Neural cell (in vitro differentiated cells): ENCODE data around the gene TRIO. TPM values are rescaled to one million over a fixed set of nuclear protein-coding genes. Genes with fewer than 3 reads are reported as not detected.

Experiments
- H2AFZ ChIP-seq: fragments of 200-600, 300-800 bp; sonication (generic), shearing (Covaris generic); 2 replicates; pipeline ENCODE4 v1.6.0; 2014; ENCODE audit warnings: low read depth, mild to moderate bottlenecking, antibody characterized with exemption, low read length, moderate library complexity
- H3F3A ChIP-seq: fragments of 200-600 bp; shearing (Covaris generic); 2 replicates; pipeline ENCODE4 v1.6.1; 2016; ENCODE audit warnings: mild to moderate bottlenecking, moderate library complexity, mixed read lengths, antibody characterized with exemption, low read length; ENCODE audit not compliant: insufficient read depth, poor library complexity, severe bottlenecking
- H3K27ac ChIP-seq: fragments of 200-600, 300-800 bp; sonication (generic), shearing (Covaris generic); 2 replicates; pipeline ENCODE4 v1.5.1; 2014; ENCODE audit warnings: mild to moderate bottlenecking, low read length, moderate library complexity
- H3K27me3 ChIP-seq: fragments of 300-800, 200-600 bp; sonication (generic), shearing (Covaris generic); 2 replicates; pipeline ENCODE4 v1.6.0; 2014; ENCODE audit warnings: mild to moderate bottlenecking, low read depth, low read length, moderate library complexity; ENCODE audit not compliant: insufficient read depth
- H3K36me3 ChIP-seq: fragments of 300-800, 200-600 bp; sonication (generic), shearing (Covaris generic); 2 replicates; pipeline ENCODE4 v1.5.1; 2014; ENCODE audit warnings: mild to moderate bottlenecking, antibody characterized with exemption, low read length, moderate library complexity; ENCODE audit not compliant: insufficient read depth
- H3K4me2 ChIP-seq: fragments of 300-800, 200-600 bp; sonication (generic), shearing (Covaris generic); 2 replicates; pipeline ENCODE4 v1.6.0; 2014; ENCODE audit warnings: mild to moderate bottlenecking, low read length
- H3K4me3 ChIP-seq: fragments of 300-800, 200-600 bp; sonication (generic), shearing (Covaris generic); 2 replicates; pipeline ENCODE4 v1.5.1; 2014; ENCODE audit warnings: mild to moderate bottlenecking, low read length, moderate library complexity
- H3K79me2 ChIP-seq: fragments of 200-600 bp; shearing (Covaris generic); replicated peaks from 2 replicates; pipeline ENCODE4 v1.6.0; 2014; ENCODE audit warnings: mild to moderate bottlenecking, low read length, moderate library complexity; ENCODE audit not compliant: insufficient read depth
- H3K9ac ChIP-seq: fragments of 300-800, 200-600 bp; sonication (generic), shearing (Covaris generic); 2 replicates; pipeline ENCODE4 v1.6.1; 2016; ENCODE audit warnings: mild to moderate bottlenecking, low read length, mixed read lengths
- H3K9me2 ChIP-seq: fragments of 200-600 bp; shearing (Covaris generic); 2 replicates; pipeline ENCODE4 v1.6.1; 2016; ENCODE audit warnings: mild to moderate bottlenecking, low read length, mixed read lengths; ENCODE audit not compliant: insufficient read depth
- H3K9me3 ChIP-seq: fragments of 200-600, 300-800 bp; sonication (generic), shearing (Covaris generic); 2 replicates; pipeline ENCODE4 v1.6.1; 2016; ENCODE audit warnings: mild to moderate bottlenecking, mixed run types, low read length, moderate library complexity, mixed read lengths
- H4K20me1 ChIP-seq: fragments of 200-600 bp; shearing (Covaris generic); 2 replicates; pipeline ENCODE4 v1.6.1; 2016; ENCODE audit warnings: mild to moderate bottlenecking, mixed run types; ENCODE audit not compliant: insufficient read depth
- EP300 ChIP-seq: fragments of 450-650 bp; conservative IDR thresholded peaks from 2 replicates; pipeline ENCODE4 v1.6.1; 2014; ENCODE audit warnings: antibody characterized with exemption, mild to moderate bottlenecking, moderate library complexity; ENCODE audit not compliant: poor library complexity, severe bottlenecking
- EZH2 ChIP-seq: fragments of 200-600, 300-800 bp; shearing (Covaris generic), sonication (generic); IDR thresholded peaks from 2 replicates; pipeline ENCODE4 v1.6.1; 2014; ENCODE audit warnings: antibody characterized with exemption, low read length, borderline replicate concordance, mild to moderate bottlenecking; ENCODE audit not compliant: insufficient read depth, poor library complexity, severe bottlenecking
- MXI1 ChIP-seq: fragments of 450-650 bp; conservative IDR thresholded peaks from 2 replicates; pipeline ENCODE4 v1.6.1; 2014; ENCODE audit warnings: antibody characterized with exemption, mild to moderate bottlenecking; ENCODE audit not compliant: poor library complexity, severe bottlenecking
- POLR2AphosphoS5 ChIP-seq: IDR thresholded peaks from 2 replicates; pipeline ENCODE4 v1.6.1; 2012
- RAD21 ChIP-seq: fragments of 450-650 bp; conservative IDR thresholded peaks from 2 replicates; pipeline ENCODE4 v1.6.1; 2014; ENCODE audit warnings: antibody characterized with exemption, mild to moderate bottlenecking, moderate library complexity
- SMC3 ChIP-seq: fragments of 450-650 bp; conservative IDR thresholded peaks from 2 replicates; pipeline ENCODE4 v1.6.1; 2014; ENCODE audit warnings: antibody characterized with exemption, mild to moderate bottlenecking, moderate library complexity; ENCODE audit not compliant: poor library complexity
- TAF1 ChIP-seq: IDR thresholded peaks from 2 replicates; pipeline ENCODE4 v1.6.1; 2012; ENCODE audit warnings: low read depth
- polyA plus RNA-seq: library from polyadenylated mRNA; depleted of rRNA; stranded (reverse); fragments of >200 nt; gene quantifications from 2 replicates; pipeline ENCODE4 v1.2.3, GENCODE V29; 2014
- TF ChIP-seq, protein P1 (sequence below): fragments of 450-650 bp; IDR thresholded peaks from 2 replicates; pipeline ENCODE4 v1.5.1; 2014; ENCODE audit warnings: antibody characterized with exemption, mild to moderate bottlenecking, moderate library complexity; ENCODE audit not compliant: poor library complexity, severe bottlenecking
- TF ChIP-seq, protein P2 (sequence below): IDR thresholded peaks from 2 replicates; pipeline ENCODE4 v1.6.1; 2012; ENCODE audit warnings: borderline replicate concordance

The TRIO gene
- polyA plus RNA-seq, 1 donor from 2014 or later, result 168 TPM

DNA sequence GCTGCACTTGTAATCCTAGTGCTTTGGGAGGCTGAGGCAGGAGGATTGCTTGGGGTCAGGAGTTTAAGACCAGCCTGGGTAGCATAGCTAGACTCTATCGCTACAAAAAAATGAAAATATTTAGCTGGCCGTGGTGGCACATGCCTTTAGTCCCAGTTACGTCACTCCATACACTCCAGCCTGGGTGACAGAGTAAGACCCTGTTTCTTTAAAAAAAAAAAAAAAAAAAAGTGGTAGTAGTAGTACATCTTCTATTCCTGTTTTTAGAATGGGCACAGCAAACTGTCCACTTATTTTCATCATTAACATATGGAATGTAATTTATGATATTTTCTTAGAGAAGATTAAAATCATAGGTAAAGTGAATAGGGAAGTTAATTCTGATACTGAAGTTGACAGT, 48.2 kb downstream of the TRIO start:
- H3K36me3 ChIP-seq, result no peaks in the 10 kb centered on the region
- no peaks in the 10 kb centered on the region for H3F3A ChIP-seq
- no peak overlapping the region for H3K27ac ChIP-seq
- H4K20me1 ChIP-seq, result peaks cover 52% of the 10 kb centered on the region
- H3K27me3 ChIP-seq, result no peaks in the 10 kb centered on the region
- TF ChIP-seq MXI1 (no peak), SMC3 (no peak), TAF1 (no peak), EZH2 (no peak), POLR2AphosphoS5 (no peak), RAD21 (no peak), EP300 (no peak)
- TF ChIP-seq, protein P1, sequence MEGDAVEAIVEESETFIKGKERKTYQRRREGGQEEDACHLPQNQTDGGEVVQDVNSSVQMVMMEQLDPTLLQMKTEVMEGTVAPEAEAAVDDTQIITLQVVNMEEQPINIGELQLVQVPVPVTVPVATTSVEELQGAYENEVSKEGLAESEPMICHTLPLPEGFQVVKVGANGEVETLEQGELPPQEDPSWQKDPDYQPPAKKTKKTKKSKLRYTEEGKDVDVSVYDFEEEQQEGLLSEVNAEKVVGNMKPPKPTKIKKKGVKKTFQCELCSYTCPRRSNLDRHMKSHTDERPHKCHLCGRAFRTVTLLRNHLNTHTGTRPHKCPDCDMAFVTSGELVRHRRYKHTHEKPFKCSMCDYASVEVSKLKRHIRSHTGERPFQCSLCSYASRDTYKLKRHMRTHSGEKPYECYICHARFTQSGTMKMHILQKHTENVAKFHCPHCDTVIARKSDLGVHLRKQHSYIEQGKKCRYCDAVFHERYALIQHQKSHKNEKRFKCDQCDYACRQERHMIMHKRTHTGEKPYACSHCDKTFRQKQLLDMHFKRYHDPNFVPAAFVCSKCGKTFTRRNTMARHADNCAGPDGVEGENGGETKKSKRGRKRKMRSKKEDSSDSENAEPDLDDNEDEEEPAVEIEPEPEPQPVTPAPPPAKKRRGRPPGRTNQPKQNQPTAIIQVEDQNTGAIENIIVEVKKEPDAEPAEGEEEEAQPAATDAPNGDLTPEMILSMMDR, result no peak
- TF ChIP-seq, protein P2, sequence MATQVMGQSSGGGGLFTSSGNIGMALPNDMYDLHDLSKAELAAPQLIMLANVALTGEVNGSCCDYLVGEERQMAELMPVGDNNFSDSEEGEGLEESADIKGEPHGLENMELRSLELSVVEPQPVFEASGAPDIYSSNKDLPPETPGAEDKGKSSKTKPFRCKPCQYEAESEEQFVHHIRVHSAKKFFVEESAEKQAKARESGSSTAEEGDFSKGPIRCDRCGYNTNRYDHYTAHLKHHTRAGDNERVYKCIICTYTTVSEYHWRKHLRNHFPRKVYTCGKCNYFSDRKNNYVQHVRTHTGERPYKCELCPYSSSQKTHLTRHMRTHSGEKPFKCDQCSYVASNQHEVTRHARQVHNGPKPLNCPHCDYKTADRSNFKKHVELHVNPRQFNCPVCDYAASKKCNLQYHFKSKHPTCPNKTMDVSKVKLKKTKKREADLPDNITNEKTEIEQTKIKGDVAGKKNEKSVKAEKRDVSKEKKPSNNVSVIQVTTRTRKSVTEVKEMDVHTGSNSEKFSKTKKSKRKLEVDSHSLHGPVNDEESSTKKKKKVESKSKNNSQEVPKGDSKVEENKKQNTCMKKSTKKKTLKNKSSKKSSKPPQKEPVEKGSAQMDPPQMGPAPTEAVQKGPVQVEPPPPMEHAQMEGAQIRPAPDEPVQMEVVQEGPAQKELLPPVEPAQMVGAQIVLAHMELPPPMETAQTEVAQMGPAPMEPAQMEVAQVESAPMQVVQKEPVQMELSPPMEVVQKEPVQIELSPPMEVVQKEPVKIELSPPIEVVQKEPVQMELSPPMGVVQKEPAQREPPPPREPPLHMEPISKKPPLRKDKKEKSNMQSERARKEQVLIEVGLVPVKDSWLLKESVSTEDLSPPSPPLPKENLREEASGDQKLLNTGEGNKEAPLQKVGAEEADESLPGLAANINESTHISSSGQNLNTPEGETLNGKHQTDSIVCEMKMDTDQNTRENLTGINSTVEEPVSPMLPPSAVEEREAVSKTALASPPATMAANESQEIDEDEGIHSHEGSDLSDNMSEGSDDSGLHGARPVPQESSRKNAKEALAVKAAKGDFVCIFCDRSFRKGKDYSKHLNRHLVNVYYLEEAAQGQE, result no peak
- H3K4me2 ChIP-seq, result no peak overlapping the region
- no peak overlapping the region for H3K4me3 ChIP-seq
- no peak overlapping the region for H3K9ac ChIP-seq
- H3K79me2 ChIP-seq, result peaks cover 95% of the 10 kb centered on the region
- H3K9me3 ChIP-seq, result no peaks in the 10 kb centered on the region
- no peaks in the 10 kb centered on the region for H3K9me2 ChIP-seq
- H2AFZ ChIP-seq, result no peak overlapping the region

DNA sequence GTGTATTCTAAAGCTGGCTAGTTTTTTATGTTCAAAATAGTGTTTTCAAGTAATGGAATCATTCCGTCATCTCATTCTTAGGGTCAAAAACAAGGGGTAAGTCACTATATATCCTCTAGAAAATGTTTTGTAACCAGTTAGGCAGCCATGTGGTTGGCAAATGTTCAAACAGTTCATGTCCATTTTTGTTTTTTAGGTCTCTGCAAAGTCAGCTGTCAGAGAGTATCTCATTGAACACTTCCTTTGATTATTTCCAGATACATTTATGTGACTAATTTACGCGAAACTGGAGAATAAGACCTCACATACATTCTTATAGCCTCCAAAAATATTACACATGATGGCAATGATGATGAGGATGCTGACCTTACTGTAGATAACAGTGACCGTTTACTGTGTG, 50.4 kb downstream of the TRIO start:
- Histone ChIP-seq H3K4me3 (no peak overlapping the region), H3K4me2 (no peak overlapping the region), H3K9me3 (no peaks in the 10 kb centered on the region), H3K27ac (no peak overlapping the region), H2AFZ (no peak overlapping the region), H3K36me3 (no peaks in the 10 kb centered on the region), H3K9me2 (no peaks in the 10 kb centered on the region), H3K79me2 (peaks cover 89% of the 10 kb centered on the region), H3K27me3 (no peaks in the 10 kb centered on the region), H3F3A (no peaks in the 10 kb centered on the region), H4K20me1 (peaks cover 41% of the 10 kb centered on the region), H3K9ac (no peak overlapping the region)
- TF ChIP-seq, protein P1, result no peak
- TF ChIP-seq TAF1 (no peak), MXI1 (no peak), SMC3 (no peak), EP300 (no peak), POLR2AphosphoS5 (no peak), RAD21 (no peak), EZH2 (no peak)
- TF ChIP-seq, protein P2, result no peak
